NCI-H1105 (cell line): Measurements from ENCODE around the gene GH1.
"Not testable (repeated sequence)": the region's sequence is repeated elsewhere in the genome, so short reads cannot be mapped to it uniquely, and the experiment has no call there.

ENCODE experiments used
- DNase-seq: peaks from one replicate; lab custom pipeline; 2025; lab: John Stamatoyannopoulos, UW

GH1 gene

GRCh38 chr17:63926164-63926563 is 7.5 kb upstream of the GH1 start:
- no peak for DNase-seq

- DNase-seq: no peak
Observed at GRCh38 chr17:63925615-63926014, 7.0 kb upstream of the GH1 start.

GRCh38 chr17:63922402-63922801 is 3.8 kb upstream of the GH1 start:
- DNase-seq: not testable (repeated sequence)

- not testable (repeated sequence) for DNase-seq
Observed at GRCh38 chr17:63920779-63921178, 2.1 kb upstream of the GH1 start.

- not testable (repeated sequence) for DNase-seq
Observed at GRCh38 chr17:63920050-63920449, 1.4 kb upstream of the GH1 start.

GRCh38 chr17:63919311-63919723 is 678 bp upstream of the GH1 start:
- DNase-seq: peak; percentile 20

GRCh38 chr17:63918305-63918704 is 334 bp downstream of the GH1 start:
- no peak for DNase-seq

- DNase-seq: no peak
Observed at GRCh38 chr17:63917646-63918045, 993 bp downstream of the GH1 start.

GRCh38 chr17:63917206-63917605 is 1.4 kb downstream of the GH1 start:
- DNase-seq: not testable (repeated sequence)

- no peak for DNase-seq
Observed at GRCh38 chr17:63916566-63917185, 2.0 kb downstream of the GH1 start.

- DNase-seq: not testable (repeated sequence)
Observed at GRCh38 chr17:63915753-63916152, 2.9 kb downstream of the GH1 start.

GRCh38 chr17:63914471-63914870 is 4.2 kb downstream of the GH1 start:
- no peak for DNase-seq

- no peak for DNase-seq
Observed at GRCh38 chr17:63911657-63912100, 7.0 kb downstream of the GH1 start.

- DNase-seq: no peak
Observed at GRCh38 chr17:63911041-63911635, 7.5 kb downstream of the GH1 start, which contains the start of gene CSHL1. CSHL1 (minus strand) TSS chr17:63911258; CDS start chr17:63911196, 62 bp downstream.

- no peak for DNase-seq
Observed at GRCh38 chr17:63910096-63910495, 8.5 kb downstream of the GH1 start.

- DNase-seq: not testable (repeated sequence)
Observed at GRCh38 chr17:63909586-63909985, 9.1 kb downstream of the GH1 start.

GRCh38 chr17:63907161-63907778 is 11.4 kb downstream of the GH1 start:
- not testable (repeated sequence) for DNase-seq

GRCh38 chr17:63904796-63905195 is 13.8 kb downstream of the GH1 start:
- DNase-seq: not testable (repeated sequence)

- not testable (repeated sequence) for DNase-seq
Observed at GRCh38 chr17:63903787-63904201, 14.8 kb downstream of the GH1 start.

- not testable (repeated sequence) for DNase-seq
Observed at GRCh38 chr17:63901971-63902370, 16.7 kb downstream of the GH1 start.

GRCh38 chr17:63898899-63899798 is 19.5 kb downstream of the GH1 start:
- not testable (repeated sequence) for DNase-seq
